B cell (primary cell): Measurements from ENCODE around the gene WEE2. TPM values are rescaled to one million over a fixed set of nuclear protein-coding genes. Genes with fewer than 3 reads are reported as not detected.

ENCODE experiments used
- ATAC-seq: fragments of 200-7000 bp; cut with Tn5 transposase; one replicate; pipeline ENCODE4 v1.10.0; 2021; ENCODE audit warnings: low read depth, mild to moderate bottlenecking, moderate number of reproducible peaks, moderate library complexity
- CTCF ChIA-PET: fragments of 350-600 bp; sonication (Branson Sonifier 250); formaldehyde crosslinking; loops from one replicate; lab custom pipeline; 2021; ENCODE audit warnings: antibody characterized with exemption, inconsistent platforms; lab: Charles Lee
- POLR2A ChIA-PET: fragments of 350-600 bp; sonication (Branson Sonifier 250); formaldehyde crosslinking; loops from one replicate; lab custom pipeline; 2021; ENCODE audit warnings: antibody characterized with exemption; lab: Charles Lee
- DNase-seq: peaks from one replicate; pipeline ENCODE4 v3.0.0; 2013
- H2AFZ ChIP-seq: 2 replicates; pipeline ENCODE4 v1.6.1; 2012; ENCODE audit warnings: mild to moderate bottlenecking, low read depth, low read length; ENCODE audit not compliant: insufficient read depth, poor library complexity, severe bottlenecking
- H3K27ac ChIP-seq, 2 donors: 1 replicate in 1 of 2; 2 replicates in 1 of 2; pipeline ENCODE4 v1.5.1; 2012 to 2013; ENCODE audit warnings: low read length in 2 of 2, mild to moderate bottlenecking in 2 of 2, moderate library complexity in 1 of 2
- H3K27me3 ChIP-seq, 4 experiments: fragments of 200-600 bp in 1 of 4; sonication (generic) in 1 of 4; replicated peaks in 1 of 4; 1 replicate in 2 of 4; 2 replicates in 2 of 4; pipeline versions ENCODE4 v1.6.1 to v1.7.0; 2013 to 2016; ENCODE audit warnings: low read length in 3 of 4, mild to moderate bottlenecking in 2 of 4, mixed read lengths in 1 of 4, moderate library complexity in 1 of 4; ENCODE audit not compliant: insufficient read depth in 4 of 4, control insufficient read depth in 3 of 4; ENCODE audit errors: control extremely low read depth in 1 of 4
- H3K36me3 ChIP-seq, 2 experiments: replicated peaks in 1 of 2; 1 replicate in 1 of 2; 2 replicates in 1 of 2; pipeline versions ENCODE4 v1.6.1 to v1.7.1; 2013; ENCODE audit warnings: low read length in 1 of 2; ENCODE audit not compliant: insufficient read depth in 2 of 2, control insufficient read depth in 1 of 2; ENCODE audit errors: control extremely low read depth in 1 of 2, extremely low read depth in 1 of 2
- H3K4me1 ChIP-seq, 2 donors: fragments of 200-600 bp in 1 of 2; sonication (generic) in 1 of 2; 1 replicate in 1 of 2; 2 replicates in 1 of 2; pipeline versions ENCODE4 v1.5.1 to v1.6.1; 2013 to 2017; ENCODE audit warnings: low read length in 2 of 2; ENCODE audit not compliant: control insufficient read depth in 2 of 2, insufficient read depth in 2 of 2
- H3K4me2 ChIP-seq: replicated peaks from 2 replicates; pipeline ENCODE3; 2012; ENCODE audit warnings: mild to moderate bottlenecking, low read depth, low read length; ENCODE audit not compliant: poor library complexity, severe bottlenecking
- H3K4me3 ChIP-seq, 5 experiments: fragments of 200-600 bp in 1 of 5; sonication (generic) in 1 of 5; 1 replicate in 3 of 5; 2 replicates in 2 of 5; pipeline versions ENCODE4 v1.5.1 to v1.7.0; 2011 to 2016; ENCODE audit warnings: low read length in 4 of 5, mild to moderate bottlenecking in 4 of 5, low read depth in 2 of 5, control low read depth in 1 of 5, moderate library complexity in 1 of 5; ENCODE audit not compliant: insufficient read depth in 1 of 5; ENCODE audit errors: control extremely low read depth in 1 of 5, extremely low read depth in 1 of 5
- H3K79me2 ChIP-seq: fragments of 200-600 bp; sonication (generic); one replicate; pipeline ENCODE4 v1.6.0; 2016; ENCODE audit warnings: low read length; ENCODE audit not compliant: control insufficient read depth, insufficient read depth
- H3K9ac ChIP-seq: fragments of 200-600 bp; sonication (generic); 2 replicates; pipeline ENCODE4 v1.6.1; 2017; ENCODE audit warnings: mild to moderate bottlenecking, low read length, moderate library complexity
- H3K9me3 ChIP-seq, 3 donors: one replicate each; pipeline versions ENCODE4 v1.6.1 to v1.7.1; 2013; ENCODE audit warnings: low read length in 2 of 3; ENCODE audit not compliant: control insufficient read depth in 2 of 3, insufficient read depth in 1 of 3; ENCODE audit errors: control extremely low read depth in 1 of 3
- H4K20me1 ChIP-seq: 2 replicates; pipeline ENCODE4 v1.6.0; 2012; ENCODE audit warnings: mild to moderate bottlenecking, low read length; ENCODE audit not compliant: insufficient read depth, control insufficient read depth, poor library complexity, severe bottlenecking
- H3K27ac Mint-ChIP-seq: one replicate; pipeline ENCODE4 v1.8.0; 2021; ENCODE audit warnings: mixed read lengths
- H3K27me3 Mint-ChIP-seq: one replicate; pipeline ENCODE4 v1.8.0; 2021; ENCODE audit warnings: mixed read lengths
- H3K4me1 Mint-ChIP-seq: one replicate; pipeline ENCODE4 v1.8.0; 2021; ENCODE audit warnings: mixed read lengths
- H3K4me3 Mint-ChIP-seq: one replicate; pipeline ENCODE4 v1.8.0; 2021; ENCODE audit warnings: mixed read lengths
- H3K9me3 Mint-ChIP-seq: one replicate; pipeline ENCODE4 v1.8.0; 2022; ENCODE audit warnings: mixed read lengths; ENCODE audit not compliant: insufficient read depth
- EZH2 ChIP-seq: IDR thresholded peaks from 2 replicates; pipeline ENCODE4 v1.6.1; 2012; ENCODE audit warnings: borderline replicate concordance, low read depth, mild to moderate bottlenecking, moderate library complexity, low read length; ENCODE audit not compliant: insufficient read depth, poor library complexity, severe bottlenecking
- WGBS: methylation state at CpG from one replicate; pipeline ENCODE4 v1.1.5; 2013; ENCODE audit warnings: missing lambda C conversion rate; ENCODE audit not compliant: insufficient coverage; 5-methylcytosine and 5-hydroxymethylcytosine counted together
- intact Hi-C: fragments of 100-400 bp; cut with micrococcal nuclease; formaldehyde crosslinking; loops from one replicate; pipeline ENCODE4 v1.10.0; 2022
- polyA plus RNA-seq: library from polyadenylated mRNA; depleted of rRNA; stranded (reverse); fragments of >200 nt; gene quantifications from 2 replicates; pipeline ENCODE4 v1.2.3, GENCODE V29; 2012
- total RNA-seq, 2 donors: library from RNA; stranded (reverse); fragments of 120-200 nt in 1 of 2; gene quantifications; 1 replicate in 1 of 2; 2 replicates in 1 of 2; pipeline versions ENCODE4 v1.2.3 to v1.2.4, GENCODE V29; 2013 to 2022
- TF ChIP-seq, protein P1 (sequence below): fragments of 200-600 bp; IDR thresholded peaks from one replicate; pipeline ENCODE4 v1.8.0; 2022; ENCODE audit warnings: antibody characterized with exemption, mild to moderate bottlenecking

WEE2 gene
- total and polyA plus RNA-seq, 2 donors (not counting 1 experiment from before 2014, with no cell fraction given): not detected

DNA sequence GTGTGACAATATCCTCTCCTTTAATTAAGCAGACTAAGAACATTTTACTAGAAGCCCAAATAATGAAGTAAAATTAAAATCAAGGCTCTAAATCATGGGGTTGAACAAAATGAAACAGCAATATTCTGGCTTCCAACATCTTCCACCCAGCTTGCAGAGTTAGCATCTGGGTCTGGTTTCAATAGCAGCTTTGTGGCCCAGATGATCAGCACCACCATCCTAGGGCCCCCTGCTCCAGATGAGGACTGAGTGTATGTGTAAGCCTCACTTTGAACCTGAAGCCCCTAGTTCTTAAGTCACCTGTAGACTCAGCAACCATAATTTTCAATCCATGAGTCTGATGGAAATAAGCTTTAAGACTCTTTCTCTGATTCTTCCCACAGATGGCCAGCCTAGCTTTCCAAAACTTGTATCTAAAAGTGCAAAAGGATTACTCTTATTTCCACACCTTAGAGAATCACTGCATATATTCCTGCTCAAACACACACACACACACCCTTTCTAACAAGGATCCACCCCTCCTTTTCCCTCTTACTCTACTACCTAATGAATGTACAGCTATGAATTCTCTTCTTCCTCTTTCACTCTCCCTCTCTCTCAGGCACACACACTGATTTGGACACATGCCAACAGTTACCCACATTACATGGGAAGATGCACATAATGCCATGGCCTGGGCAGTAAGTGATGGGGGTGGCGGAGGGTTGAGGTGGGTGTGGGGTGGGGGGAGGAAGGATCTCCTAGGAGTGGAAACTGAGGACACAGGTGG lies 9.7 kb upstream of the WEE2 start:
- ATAC-seq (no peak), DNase-seq (peak; percentile 60)
- H3K9ac ChIP-seq: no peak overlapping the region
- ChIA-PET POLR2A (interaction anchor here (0.5 to 0.7 kb wide), 2 partner anchors 437 to 1463 kb away, joined by 3 to 6 read pairs; no protein-coding TSS in a partner anchor), CTCF (interaction anchor here (1.7 to 5.4 kb wide), 2 partner anchors 43 to 683 kb away, joined by 3 to 32 read pairs; partner anchors contain the start of gene MRPS33)
- peaks cover 88% of the 10 kb centered on the region for H3K79me2 ChIP-seq
- Mint-ChIP-seq H3K9me3 (no peaks in the 10 kb centered on the region), H3K4me3 (peak overlapping the region; percentile 18), H3K27ac (peak overlapping the region; percentile 62), H3K4me1 (peaks cover 79% of the 10 kb centered on the region), H3K27me3 (no peaks in the 10 kb centered on the region)
- intact Hi-C loops: no loop called here
- H4K20me1 ChIP-seq: peaks cover 34% of the 10 kb centered on the region
- H3K4me2 ChIP-seq: peak overlapping the region; percentile 42
- H3K27me3 ChIP-seq: no peaks in the 10 kb centered on the region
- peaks cover 45 to 47% of the 10 kb centered on the region in 2 donors for H3K4me1 ChIP-seq
- H3K4me3 ChIP-seq: no peak overlapping the region
- H2AFZ ChIP-seq: no peak overlapping the region
- H3K9me3 ChIP-seq: no peaks in the 10 kb centered on the region
- no CpG with 5 or more reads among the region's 1 CpG for WGBS
- TF ChIP-seq EZH2: no peak
- TF ChIP-seq, protein P1, sequence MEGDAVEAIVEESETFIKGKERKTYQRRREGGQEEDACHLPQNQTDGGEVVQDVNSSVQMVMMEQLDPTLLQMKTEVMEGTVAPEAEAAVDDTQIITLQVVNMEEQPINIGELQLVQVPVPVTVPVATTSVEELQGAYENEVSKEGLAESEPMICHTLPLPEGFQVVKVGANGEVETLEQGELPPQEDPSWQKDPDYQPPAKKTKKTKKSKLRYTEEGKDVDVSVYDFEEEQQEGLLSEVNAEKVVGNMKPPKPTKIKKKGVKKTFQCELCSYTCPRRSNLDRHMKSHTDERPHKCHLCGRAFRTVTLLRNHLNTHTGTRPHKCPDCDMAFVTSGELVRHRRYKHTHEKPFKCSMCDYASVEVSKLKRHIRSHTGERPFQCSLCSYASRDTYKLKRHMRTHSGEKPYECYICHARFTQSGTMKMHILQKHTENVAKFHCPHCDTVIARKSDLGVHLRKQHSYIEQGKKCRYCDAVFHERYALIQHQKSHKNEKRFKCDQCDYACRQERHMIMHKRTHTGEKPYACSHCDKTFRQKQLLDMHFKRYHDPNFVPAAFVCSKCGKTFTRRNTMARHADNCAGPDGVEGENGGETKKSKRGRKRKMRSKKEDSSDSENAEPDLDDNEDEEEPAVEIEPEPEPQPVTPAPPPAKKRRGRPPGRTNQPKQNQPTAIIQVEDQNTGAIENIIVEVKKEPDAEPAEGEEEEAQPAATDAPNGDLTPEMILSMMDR: no peak
- H3K27ac ChIP-seq: peak overlapping the region in 1 of 2 donors; percentile 37
- peaks cover 0 to 5% of the 10 kb centered on the region in 2 experiments for H3K36me3 ChIP-seq

GRCh38 chr7:141699860-141700259 lies 8.3 kb upstream of the WEE2 start:
- Histone ChIP-seq H3K36me3 (peaks cover 0 to 5% of the 10 kb centered on the region in 2 experiments), H3K79me2 (peaks cover 75% of the 10 kb centered on the region), H3K9ac (no peak overlapping the region), H3K9me3 (no peaks in the 10 kb centered on the region), H2AFZ (no peak overlapping the region), H3K4me1 (peaks cover 45 to 47% of the 10 kb centered on the region in 2 donors), H3K4me3 (no peak overlapping the region), H3K4me2 (peak overlapping the region; percentile 82), H4K20me1 (peaks cover 26% of the 10 kb centered on the region), H3K27me3 (no peaks in the 10 kb centered on the region), H3K27ac (peak overlapping the region in 1 of 2 donors; percentile 87)
- peaks cover 72% of the 10 kb centered on the region for H3K4me1 Mint-ChIP-seq
- DNase-seq (no peak), ATAC-seq (no peak)
- peak overlapping the region; percentile 92 for H3K27ac Mint-ChIP-seq
- POLR2A ChIA-PET: interaction anchor here (4.7 kb wide), 1 partner anchor 39 kb away, joined by 21 read pairs; the partner anchor contains the start of gene SSBP1
- CTCF ChIA-PET: interaction anchor here (1.7 to 6.4 kb wide), 4 partner anchors 37 to 685 kb away, joined by 3 to 43 read pairs (median 18); partner anchors contain the start of genes MRPS33 and SSBP1
- WGBS: no CpG with 5 or more reads among the region's 3 CpGs
- peak overlapping the region; percentile 84 for H3K4me3 Mint-ChIP-seq
- TF ChIP-seq, protein P1: no peak
- TF ChIP-seq EZH2: no peak
- H3K9me3 Mint-ChIP-seq: no peaks in the 10 kb centered on the region
- no peaks in the 10 kb centered on the region for H3K27me3 Mint-ChIP-seq
- intact Hi-C loops: loop anchor here (2.0 to 5.0 kb wide), 3 partner anchors 51 to 778 kb away; partner anchors contain the start of genes AGK and BRAF
